A549 (cell line): ENCODE data around the gene KCNMA1. TPM values are rescaled to one million over a fixed set of nuclear protein-coding genes. Genes with fewer than 3 reads are reported as not detected.

Source experiments
- ATAC-seq, 2 experiments: fragments of 200-7000 bp in 1 of 2; fragments of >200 bp in 1 of 2; cut with Nextera tagmentation in 1 of 2; cut with Tn5 transposase in 1 of 2; 3 replicates each; pipeline versions ENCODE4 v1.8.0 to v1.9.1; 2018 to 2020; ENCODE audit warnings: mild to moderate bottlenecking in 1 of 2, moderate library complexity in 1 of 2
- CTCF ChIA-PET: fragments of 300-600 bp; sonication (Branson Sonifier 250); formaldehyde crosslinking; extraction: SDS; loops from one replicate; lab custom pipeline; 2021; ENCODE audit warnings: antibody characterized with exemption, inconsistent platforms; lab: Yijun Ruan, JAX
- POLR2A ChIA-PET: fragments of 350-600 bp; formaldehyde crosslinking; extraction: SDS; loops from one replicate; lab custom pipeline; 2021; ENCODE audit warnings: antibody characterized with exemption, inconsistent platforms; lab: Yijun Ruan, JAX
- DNase-seq, 2 experiments: peaks; one replicate each; pipeline versions ENCODE4 v3.0.0 to v3.0.0-alpha.2; 2011 to 2016; ENCODE audit warnings: low read depth in 1 of 2, low spot score in 1 of 2
- FAIRE-seq: peaks from 2 replicates; lab custom pipeline; 2011; peaks lifted over from hg19 to GRCh38; lab: Jason Lieb, UNC
- H3K27ac ChIP-seq, 2 experiments: fragments of >200 bp; sonication (Bioruptor Twin); formaldehyde crosslinking; 3 replicates each; pipeline ENCODE4 v1.5.1; 2016 to 2017
- H3K4me1 ChIP-seq: fragments of >200 bp; sonication (Bioruptor Twin); formaldehyde crosslinking; 3 replicates; pipeline ENCODE4 v1.6.1; 2016
- H3K4me2 ChIP-seq: fragments of >200 bp; sonication (Bioruptor Twin); formaldehyde crosslinking; 3 replicates; pipeline ENCODE4 v1.6.1; 2016
- H3K4me3 ChIP-seq: fragments of >200 bp; sonication (Bioruptor Twin); formaldehyde crosslinking; 3 replicates; pipeline ENCODE4 v1.5.1; 2016
- H3K9me3 ChIP-seq: fragments of >200 bp; sonication (Bioruptor Twin); formaldehyde crosslinking; 3 replicates; pipeline ENCODE4 v1.6.1; 2016
- ATOH8 ChIP-seq: fragments of 250-450 bp; sonication (Bioruptor Pico); IDR thresholded peaks from 2 replicates; pipeline ENCODE4 v1.5.0; 2020; ENCODE audit warnings: low read depth, mild to moderate bottlenecking, moderate library complexity
- CBX2 ChIP-seq: fragments of 200-600 bp; sonication (generic); IDR thresholded peaks from 2 replicates; pipeline ENCODE4 v1.6.1; 2016; ENCODE audit warnings: low read depth, mild to moderate bottlenecking, borderline replicate concordance
- CEBPB ChIP-seq, 2 experiments: fragments of >200 bp in 1 of 2; sonication (Bioruptor Twin) in 1 of 2; formaldehyde crosslinking in 1 of 2; IDR thresholded peaks; 2 replicates each; pipeline ENCODE4 v1.6.1; 2012 to 2016
- CHD2 ChIP-seq: fragments of 150-350 bp; IDR thresholded peaks from 2 replicates; pipeline ENCODE4 v1.6.1; 2014; ENCODE audit warnings: low read length; ENCODE audit not compliant: partially characterized antibody
- E2F6 ChIP-seq: IDR thresholded peaks from 2 replicates; pipeline ENCODE4 v1.6.1; 2012; ENCODE audit warnings: low read depth, borderline replicate concordance
- EHF ChIP-seq: fragments of 250-450 bp; sonication (Bioruptor Pico); IDR thresholded peaks from 2 replicates; pipeline ENCODE4 v1.5.0; 2020; ENCODE audit warnings: mild to moderate bottlenecking
- HEYL ChIP-seq: fragments of 250-450 bp; sonication (Bioruptor Pico); IDR thresholded peaks from 2 replicates; pipeline ENCODE4 v1.8.0; 2021; ENCODE audit warnings: mild to moderate bottlenecking, moderate library complexity
- HMGXB4 ChIP-seq: fragments of 250-450 bp; sonication (Bioruptor Pico); IDR thresholded peaks from 2 replicates; pipeline ENCODE4 v1.5.0; 2021; ENCODE audit warnings: mild to moderate bottlenecking, moderate library complexity, borderline replicate concordance
- MAFK ChIP-seq: fragments of 450-650 bp; IDR thresholded peaks from 2 replicates; pipeline ENCODE4 v1.6.1; 2014; ENCODE audit not compliant: partially characterized antibody
- MAZ ChIP-seq: fragments of 150-350 bp; IDR thresholded peaks from 2 replicates; pipeline ENCODE4 v1.6.1; 2014; ENCODE audit warnings: antibody characterized with exemption, low read depth, low read length, borderline replicate concordance
- NPAS2 ChIP-seq: fragments of 250-450 bp; sonication (Bioruptor Pico); IDR thresholded peaks from 2 replicates; pipeline ENCODE4 v1.8.0; 2022; ENCODE audit warnings: mild to moderate bottlenecking, moderate library complexity, borderline replicate concordance
- PBX3 ChIP-seq: IDR thresholded peaks from 2 replicates; pipeline ENCODE4 v1.6.1; 2012
- PHF8 ChIP-seq: fragments of 200-600 bp; sonication (generic); IDR thresholded peaks from 2 replicates; pipeline ENCODE4 v1.6.1; 2016; ENCODE audit warnings: low read depth, mild to moderate bottlenecking, antibody characterized with exemption, moderate library complexity, borderline replicate concordance
- POLR2A ChIP-seq: IDR thresholded peaks from 2 replicates; pipeline ENCODE4 v1.6.1; 2012; ENCODE audit warnings: mild to moderate bottlenecking, low read length
- RAD21 ChIP-seq, 2 experiments: fragments of >200 bp in 1 of 2; sonication (Bioruptor Twin) in 1 of 2; formaldehyde crosslinking in 1 of 2; IDR thresholded peaks in 1 of 2; conservative IDR thresholded peaks in 1 of 2; 2 replicates in 1 of 2; 3 replicates in 1 of 2; pipeline ENCODE4 v1.6.1; 2012 to 2018; ENCODE audit warnings: inconsistent platforms in 1 of 2
- RCOR1 ChIP-seq: fragments of 150-350 bp; IDR thresholded peaks from 2 replicates; pipeline ENCODE4 v1.6.1; 2014; ENCODE audit warnings: antibody characterized with exemption, low read length, low read depth
- REST ChIP-seq: fragments of 200-600 bp; sonication (generic); IDR thresholded peaks from 2 replicates; pipeline ENCODE4 v1.6.1; 2016; ENCODE audit warnings: antibody characterized with exemption, mild to moderate bottlenecking, moderate library complexity
- RFX5 ChIP-seq: fragments of 450-650 bp; IDR thresholded peaks from 2 replicates; pipeline ENCODE4 v1.7.1; 2014; ENCODE audit warnings: antibody characterized with exemption, mild to moderate bottlenecking, moderate library complexity
- SMC3 ChIP-seq: fragments of >200 bp; sonication (Bioruptor Twin); formaldehyde crosslinking; IDR thresholded peaks from 3 replicates; pipeline ENCODE4 v1.6.1; 2018; ENCODE audit warnings: inconsistent platforms
- SREBF2 ChIP-seq: fragments of 450-650 bp; IDR thresholded peaks from 2 replicates; pipeline ENCODE4 v1.6.1; 2014; ENCODE audit warnings: mild to moderate bottlenecking, moderate library complexity
- TP53 ChIP-seq: fragments of 250-450 bp; sonication (Bioruptor Pico); IDR thresholded peaks from 2 replicates; pipeline ENCODE4 v1.5.0; 2021; ENCODE audit warnings: mild to moderate bottlenecking, moderate library complexity
- WGBS: methylation state at CpG from one replicate; pipeline ENCODE4 v1.1.6; 2017; ENCODE audit errors: missing lambda C conversion rate; 5-methylcytosine and 5-hydroxymethylcytosine counted together
- polyA plus RNA-seq, 4 experiments: library from polyadenylated mRNA; depleted of rRNA in 3 of 4; stranded (reverse); fragments of >200 nt; fragmentation: RNase III in 1 of 4; extraction: RNeasy Plus Mini Kit Qiagen cat#74134 plus additional on column Dnase treatment in 1 of 4; gene quantifications; 2 replicates in 3 of 4; 3 replicates in 1 of 4; pipeline ENCODE4 v1.2.3, GENCODE V29; 2011 to 2017

The KCNMA1 gene
- polyA plus RNA-seq, 2 of the 4 experiments (the other 2 are of a cell fraction) = 14.9 to 30.6 TPM

- FAIRE-seq = no peak
- ATAC-seq = no peak
- POLR2A ChIA-PET = no interaction called here
- no peaks in the 10 kb centered on the region for H3K9me3 ChIP-seq
- TF ChIP-seq SREBF2 (no peak), PHF8 (no peak), MAFK (no peak), HEYL (CRISPR knock-in tag) (no peak), ATOH8 (CRISPR knock-in tag) (no peak), RCOR1 (no peak), RAD21 (conservative IDR thresholded peaks at IDR 0.05 in 1 of 2, IDR thresholded peaks at IDR 0.05 in 1 of 2) (no peak), RFX5 (no peak), E2F6 (no peak), TP53 (CRISPR knock-in tag) (no peak), EHF (CRISPR knock-in tag) (no peak), SMC3 (no peak), PBX3 (no peak), CEBPB (IDR thresholded peaks at IDR 0.05) (no peak), NPAS2 (no peak), POLR2A (no peak), MAZ (no peak), CBX2 (no peak), REST (no peak), HMGXB4 (CRISPR knock-in tag) (no peak)
- peaks cover 3% of the 10 kb centered on the region; the same call in 2 of the 3 replicates for H3K4me1 ChIP-seq
- H3K4me3 ChIP-seq = no peak overlapping the region
- WGBS = 73% methylated on average over 1 of the region's 1 CpG
- CTCF ChIA-PET = interaction anchor here (0.6 to 1.2 kb wide), 2 partner anchors 57 to 242 kb away, joined by 3 to 5 read pairs; no protein-coding TSS in a partner anchor
- no peak for DNase-seq
- H3K4me2 ChIP-seq = no peak overlapping the region
- peak overlapping the region in 1 of 2 experiments; percentile 34; a peak in 2 of 6 replicates for H3K27ac ChIP-seq
Measured at GRCh38 chr10:77548671-77549070, 88.9 kb downstream of the KCNMA1 start.

GRCh38 chr10:77548157-77548556, 89.5 kb downstream of the KCNMA1 start:
- ATAC-seq (no peak), FAIRE-seq (no peak)
- CTCF ChIA-PET = interaction anchor here (0.6 to 1.2 kb wide), 2 partner anchors 58 to 241 kb away, joined by 3 to 5 read pairs; no protein-coding TSS in a partner anchor

More at GRCh38 chr10:77548157-77548556, 89.5 kb downstream of the KCNMA1 start:
- POLR2A ChIA-PET = no interaction called here
- Histone ChIP-seq H3K27ac (peak overlapping the region in 1 of 2 experiments; percentile 34; a peak in 2 of 6 replicates), H3K4me3 (no peak overlapping the region)
- 87% methylated on average over 3 of the region's 3 CpGs for WGBS
- TF ChIP-seq HMGXB4 (CRISPR knock-in tag) = no peak
- no peak for TF ChIP-seq REST
- no peak for TF ChIP-seq CHD2
- no peak for TF ChIP-seq MAZ
- TF ChIP-seq, all 56 proteins: peak for 0
- Histone ChIP-seq H3K4me2 (no peak overlapping the region), H3K4me1 (no peaks in the 10 kb centered on the region), H3K9me3 (peaks cover 4% of the 10 kb centered on the region; the same call in 1 of the 3 replicates)
- no peak for DNase-seq
